H1 (cell line): ENCODE data around the gene JPH3. TPM values are rescaled to one million over a fixed set of nuclear protein-coding genes. Genes with fewer than 3 reads are reported as not detected.
A peak's percentile ranks its signal among the peaks of the same experiment; 100 is the strongest.

Experiments used
- CTCF ChIA-PET: fragments of 300-600 bp; sonication (Branson Sonifier 250); formaldehyde crosslinking; loops from one replicate; lab custom pipeline; 2021; ENCODE audit not compliant: partially characterized antibody; lab: Charles Lee
- POLR2A ChIA-PET: fragments of 300-600 bp; sonication (Branson Sonifier 250); formaldehyde crosslinking; loops from one replicate; lab custom pipeline; 2021; ENCODE audit warnings: inconsistent platforms; ENCODE audit not compliant: partially characterized antibody; lab: Charles Lee
- DNase-seq, 2 experiments: peaks; one replicate each; pipeline versions ENCODE4 v3.0.0 to v3.0.0-alpha.2; 2010 to 2022; ENCODE audit warnings: low spot score in 2 of 2, low read depth in 1 of 2, mixed read lengths in 1 of 2
- FAIRE-seq: peaks from 2 replicates; lab custom pipeline; 2011; peaks lifted over from hg19 to GRCh38; lab: Jason Lieb, UNC
- H2AFZ ChIP-seq: 2 replicates; pipeline ENCODE4 v1.8.1; 2012; ENCODE audit warnings: low read length, inconsistent platforms
- H2AK5ac ChIP-seq: 2 replicates; pipeline ENCODE4 v1.6.1; 2013; ENCODE audit warnings: low read depth, low read length
- H2BK120ac ChIP-seq: replicated peaks from 2 replicates; pipeline ENCODE3; 2013; ENCODE audit warnings: low read depth, low read length, inconsistent platforms
- H2BK12ac ChIP-seq: 2 replicates; pipeline ENCODE4 v1.6.1; 2013; ENCODE audit warnings: low read depth, low read length
- H2BK15ac ChIP-seq: 2 replicates; pipeline ENCODE4 v1.6.1; 2013; ENCODE audit warnings: low read length
- H2BK20ac ChIP-seq: 2 replicates; pipeline ENCODE4 v1.6.1; 2013; ENCODE audit warnings: low read length
- H2BK5ac ChIP-seq: 2 replicates; pipeline ENCODE4 v1.6.1; 2013; ENCODE audit warnings: low read depth, low read length
- H3K14ac ChIP-seq: 2 replicates; pipeline ENCODE4 v1.6.1; 2013; ENCODE audit warnings: inconsistent platforms; ENCODE audit not compliant: insufficient read length
- H3K18ac ChIP-seq: 2 replicates; pipeline ENCODE4 v1.6.1; 2013; ENCODE audit warnings: low read length; ENCODE audit errors: extremely low read depth
- H3K23ac ChIP-seq: 2 replicates; pipeline ENCODE4 v1.6.1; 2013; ENCODE audit warnings: inconsistent platforms; ENCODE audit not compliant: insufficient read length
- H3K23me2 ChIP-seq: 2 replicates; pipeline ENCODE4 v1.6.1; 2013; ENCODE audit warnings: low read depth, low read length
- H3K27ac ChIP-seq: 2 replicates; pipeline ENCODE4 v1.6.1; 2011; ENCODE audit warnings: low read depth, low read length, inconsistent platforms
- H3K27me3 ChIP-seq, 4 experiments: replicated peaks in 1 of 4; 1 replicate in 1 of 4; 2 replicates in 3 of 4; pipeline versions ENCODE4 v1.6.1 to v1.8.1; 2011 to 2013; ENCODE audit warnings: low read length in 3 of 4, mild to moderate bottlenecking in 3 of 4, inconsistent platforms in 2 of 4, mixed read lengths in 2 of 4, moderate library complexity in 1 of 4; ENCODE audit not compliant: control insufficient read depth in 3 of 4, insufficient read depth in 3 of 4; ENCODE audit errors: extremely low read depth in 1 of 4
- H3K36me3 ChIP-seq, 4 experiments: 2 replicates each; pipeline versions ENCODE4 v1.6.1 to v1.8.1; 2011 to 2013; ENCODE audit warnings: mild to moderate bottlenecking in 4 of 4, low read length in 3 of 4, moderate library complexity in 2 of 4, control low read depth in 1 of 4, inconsistent platforms in 1 of 4; ENCODE audit not compliant: insufficient read depth in 4 of 4, control insufficient read depth in 2 of 4
- H3K4ac ChIP-seq: replicated peaks from 2 replicates; pipeline ENCODE3; 2013; ENCODE audit warnings: low read length, low read depth, mixed read lengths, inconsistent platforms; ENCODE audit not compliant: insufficient read length
- H3K4me1 ChIP-seq, 4 experiments: replicated peaks in 1 of 4; 1 replicate in 1 of 4; 2 replicates in 3 of 4; pipeline versions ENCODE4 v1.6.1 to v1.8.1; 2011 to 2013; ENCODE audit warnings: low read length in 3 of 4, inconsistent platforms in 2 of 4, mixed read lengths in 1 of 4; ENCODE audit not compliant: insufficient read depth in 4 of 4, control insufficient read depth in 3 of 4
- H3K4me2 ChIP-seq, 2 experiments: 2 replicates each; pipeline versions ENCODE4 v1.6.1 to v1.8.1; 2011 to 2013; ENCODE audit warnings: low read depth in 2 of 2, low read length in 2 of 2, control low read depth in 1 of 2, inconsistent platforms in 1 of 2, mild to moderate bottlenecking in 1 of 2; ENCODE audit not compliant: insufficient read depth in 1 of 2
- H3K4me3 ChIP-seq, 4 experiments: fragments of 200-600, 300-600 bp in 1 of 4; sonication (generic), shearing (Covaris generic), sonication (Bioruptor Twin) in 1 of 4; 2 replicates each; pipeline versions ENCODE4 v1.5.1 to v1.8.1; 2011 to 2016; ENCODE audit warnings: low read length in 4 of 4, low read depth in 3 of 4, control low read depth in 2 of 4, inconsistent platforms in 2 of 4, mild to moderate bottlenecking in 2 of 4, mixed read lengths in 1 of 4, moderate library complexity in 1 of 4; ENCODE audit not compliant: insufficient read depth in 2 of 4; ENCODE audit errors: extremely low read depth in 1 of 4
- H3K56ac ChIP-seq: replicated peaks from 2 replicates; pipeline ENCODE3; 2013; ENCODE audit warnings: low read depth, mild to moderate bottlenecking, mixed read lengths, low read length, inconsistent platforms; ENCODE audit not compliant: insufficient read length
- H3K79me1 ChIP-seq: 2 replicates; pipeline ENCODE4 v1.6.1; 2013; ENCODE audit warnings: low read depth, low read length, control low read depth
- H3K79me2 ChIP-seq, 2 experiments: 2 replicates each; pipeline versions ENCODE4 v1.6.1 to v1.8.1; 2012 to 2013; ENCODE audit warnings: low read length in 2 of 2, mild to moderate bottlenecking in 2 of 2, inconsistent platforms in 1 of 2; ENCODE audit not compliant: insufficient read depth in 2 of 2, control insufficient read depth in 1 of 2
- H3K9ac ChIP-seq, 4 experiments: replicated peaks in 1 of 4; 1 replicate in 1 of 4; 2 replicates in 3 of 4; pipeline versions ENCODE4 v1.6.1 to v1.8.1; 2011 to 2013; ENCODE audit warnings: low read depth in 3 of 4, low read length in 3 of 4, control low read depth in 2 of 4, mild to moderate bottlenecking in 2 of 4, moderate library complexity in 2 of 4, inconsistent platforms in 1 of 4; ENCODE audit errors: extremely low read depth in 1 of 4
- H3K9me3 ChIP-seq, 2 experiments: 2 replicates each; pipeline versions ENCODE4 v1.6.1 to v1.8.1; 2012 to 2013; ENCODE audit warnings: mild to moderate bottlenecking in 2 of 2, moderate library complexity in 2 of 2, control low read depth in 1 of 2, inconsistent platforms in 1 of 2, low read depth in 1 of 2, low read length in 1 of 2, mixed read lengths in 1 of 2; ENCODE audit not compliant: insufficient read depth in 2 of 2
- H4K20me1 ChIP-seq, 2 experiments: replicated peaks in 1 of 2; 2 replicates each; pipeline versions ENCODE3 to v1.8.1; 2011 to 2013; ENCODE audit warnings: inconsistent platforms in 2 of 2, low read length in 2 of 2, mild to moderate bottlenecking in 1 of 2; ENCODE audit not compliant: insufficient read depth in 2 of 2, control insufficient read depth in 1 of 2
- H4K5ac ChIP-seq: 2 replicates; pipeline ENCODE4 v1.6.1; 2013; ENCODE audit warnings: low read length, low read depth, mixed read lengths, inconsistent platforms; ENCODE audit not compliant: insufficient read length
- H4K8ac ChIP-seq: 2 replicates; pipeline ENCODE4 v1.8.0; 2013; ENCODE audit warnings: mild to moderate bottlenecking, moderate library complexity, low read length, inconsistent platforms; ENCODE audit not compliant: insufficient read depth; ENCODE audit errors: extremely low read depth
- H4K91ac ChIP-seq: replicated peaks from 2 replicates; pipeline ENCODE3; 2013; ENCODE audit warnings: low read length, mixed read lengths, inconsistent platforms; ENCODE audit not compliant: insufficient read length
- MAFK ChIP-seq: IDR thresholded peaks from 2 replicates; pipeline ENCODE4 v1.6.1; 2012; ENCODE audit warnings: low read depth, mild to moderate bottlenecking, improper control_type of control experiment, low read length
- SIRT6 ChIP-seq: IDR thresholded peaks from one replicate; pipeline ENCODE4 v1.7.1; 2012; ENCODE audit warnings: low read length, inconsistent platforms
- WGBS, 2 experiments: shearing (Covaris generic) in 1 of 2; methylation state at CpG; one replicate each; pipeline versions ENCODE4 v1.1.6 to v1.1.7; 2013 to 2015; ENCODE audit warnings: low lambda C conversion rate in 2 of 2, mixed read lengths in 2 of 2, inconsistent platforms in 1 of 2, low coverage in 1 of 2, missing lambda C conversion rate in 1 of 2; ENCODE audit not compliant: insufficient replicate concordance in 2 of 2, insufficient coverage in 1 of 2, insufficient read length in 1 of 2; ENCODE audit errors: extremely low coverage in 1 of 2, missing lambda C conversion rate in 1 of 2; 5-methylcytosine and 5-hydroxymethylcytosine counted together
- polyA plus RNA-seq, 7 experiments: library from polyadenylated mRNA; depleted of rRNA in 3 of 7; stranded (reverse) in 5 of 7; unstranded in 2 of 7; fragments of >200 nt in 5 of 7; fragments of 200-250 nt in 2 of 7; gene quantifications; 1 replicate in 5 of 7; 2 replicates in 1 of 7; 4 replicates in 1 of 7; pipeline versions ENCODE4 v1.2.1 to v1.2.3, GENCODE V29; 2011 to 2013; ENCODE audit warnings: missing spikeins in 2 of 7, mixed read lengths in 2 of 7
- total RNA-seq: library from RNA; stranded (reverse); fragmentation: NEBNext Ultra II Directional; extraction: Animal tissue kit (Norgen Biotek cat#: 25700); gene quantifications from 2 replicates; pipeline ENCODE4 v1.2.1, GENCODE V29; 2021
- TF ChIP-seq, protein P1 (sequence below): IDR thresholded peaks from 2 replicates; pipeline ENCODE4 v1.6.1; 2012; ENCODE audit warnings: inconsistent platforms

JPH3 gene
- total and polyA plus RNA-seq, 2 of the 8 experiments (the other 6 are each of a cell fraction or from before 2014, with no cell fraction given): 10.3 to 28.3 TPM

DNA sequence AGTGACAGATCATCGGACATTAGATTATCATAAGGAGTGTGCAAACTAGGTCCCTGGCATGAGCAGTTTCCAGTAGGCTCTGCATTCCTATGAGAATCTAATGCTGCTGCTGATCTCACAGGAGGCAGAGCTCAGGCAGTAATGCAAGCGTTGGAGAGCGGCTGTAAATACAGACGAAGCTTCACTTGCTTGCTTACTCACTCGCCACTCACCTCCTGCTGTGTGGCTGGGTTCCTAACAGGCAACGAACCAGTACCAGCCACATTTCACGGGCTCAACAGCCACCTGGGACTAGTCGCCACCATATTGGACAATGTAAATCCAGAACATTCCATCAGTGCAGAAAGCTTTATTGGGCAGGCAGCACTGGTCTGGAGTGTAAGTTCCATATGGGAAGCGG, 7.7 kb downstream of the JPH3 start:
- Histone ChIP-seq H3K56ac (no peak overlapping the region), H4K5ac (no peak overlapping the region), H3K23me2 (no peaks in the 10 kb centered on the region), H4K20me1 (peaks cover 24 to 43% of the 10 kb centered on the region in 2 experiments), H3K27me3 (peaks cover 0 to 2% (median 0%) of the 10 kb centered on the region in 4 experiments; a peak in 2 of 7 replicates), H3K9ac (no peak overlapping the region), H2BK20ac (no peak overlapping the region), H3K9me3 (no peaks in the 10 kb centered on the region), H3K4ac (no peak overlapping the region), H3K4me3 (no peak overlapping the region), H2AK5ac (no peak overlapping the region), H3K18ac (no peak overlapping the region), H2BK12ac (no peak overlapping the region), H3K4me1 (no peaks in the 10 kb centered on the region; a peak in 3 of 7 replicates), H3K23ac (no peak overlapping the region), H3K79me2 (peaks cover 0 to 16% of the 10 kb centered on the region in 2 experiments; a peak in 2 of 4 replicates), H3K27ac (no peak overlapping the region), H3K14ac (no peak overlapping the region), H3K36me3 (no peaks in the 10 kb centered on the region; a peak in 1 of 8 replicates), H2BK15ac (no peak overlapping the region), H3K4me2 (no peak overlapping the region), H2BK5ac (no peak overlapping the region), H2BK120ac (no peak overlapping the region), H3K79me1 (peaks cover 13% of the 10 kb centered on the region), H4K91ac (no peak overlapping the region), H2AFZ (no peak overlapping the region), H4K8ac (no peak overlapping the region)
- WGBS, 2 experiments: 85% methylated on average over 9 of the region's 9 CpGs; no CpG with 5 or more reads in 1 of the 2 experiments
- POLR2A ChIA-PET: no interaction called here
- no peak for FAIRE-seq
- no peak for TF ChIP-seq SIRT6
- TF ChIP-seq, protein P1, sequence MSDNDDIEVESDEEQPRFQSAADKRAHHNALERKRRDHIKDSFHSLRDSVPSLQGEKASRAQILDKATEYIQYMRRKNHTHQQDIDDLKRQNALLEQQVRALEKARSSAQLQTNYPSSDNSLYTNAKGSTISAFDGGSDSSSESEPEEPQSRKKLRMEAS: 0 out of 2 replicates have a peak, but pooled peaks have one; percentile 11
- TF ChIP-seq MAFK: no peak
- CTCF ChIA-PET: no interaction called here
- no peak for DNase-seq
